Parietal lobe (tissue), 1 donor: Measurements from ENCODE around the gene SLC24A4. TPM values are rescaled to one million over a fixed set of nuclear protein-coding genes. Genes with fewer than 3 reads are reported as not detected.

ENCODE experiments used
- total RNA-seq: library from RNA; depleted of rRNA; stranded (reverse); fragments of >200 nt; gene quantifications from one replicate; pipeline ENCODE4 v1.2.3, GENCODE V29; 2014

SLC24A4 gene, protein sequence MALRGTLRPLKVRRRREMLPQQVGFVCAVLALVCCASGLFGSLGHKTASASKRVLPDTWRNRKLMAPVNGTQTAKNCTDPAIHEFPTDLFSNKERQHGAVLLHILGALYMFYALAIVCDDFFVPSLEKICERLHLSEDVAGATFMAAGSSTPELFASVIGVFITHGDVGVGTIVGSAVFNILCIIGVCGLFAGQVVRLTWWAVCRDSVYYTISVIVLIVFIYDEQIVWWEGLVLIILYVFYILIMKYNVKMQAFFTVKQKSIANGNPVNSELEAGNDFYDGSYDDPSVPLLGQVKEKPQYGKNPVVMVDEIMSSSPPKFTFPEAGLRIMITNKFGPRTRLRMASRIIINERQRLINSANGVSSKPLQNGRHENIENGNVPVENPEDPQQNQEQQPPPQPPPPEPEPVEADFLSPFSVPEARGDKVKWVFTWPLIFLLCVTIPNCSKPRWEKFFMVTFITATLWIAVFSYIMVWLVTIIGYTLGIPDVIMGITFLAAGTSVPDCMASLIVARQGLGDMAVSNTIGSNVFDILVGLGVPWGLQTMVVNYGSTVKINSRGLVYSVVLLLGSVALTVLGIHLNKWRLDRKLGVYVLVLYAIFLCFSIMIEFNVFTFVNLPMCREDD
- 0.63 TPM for total RNA-seq

DNA sequence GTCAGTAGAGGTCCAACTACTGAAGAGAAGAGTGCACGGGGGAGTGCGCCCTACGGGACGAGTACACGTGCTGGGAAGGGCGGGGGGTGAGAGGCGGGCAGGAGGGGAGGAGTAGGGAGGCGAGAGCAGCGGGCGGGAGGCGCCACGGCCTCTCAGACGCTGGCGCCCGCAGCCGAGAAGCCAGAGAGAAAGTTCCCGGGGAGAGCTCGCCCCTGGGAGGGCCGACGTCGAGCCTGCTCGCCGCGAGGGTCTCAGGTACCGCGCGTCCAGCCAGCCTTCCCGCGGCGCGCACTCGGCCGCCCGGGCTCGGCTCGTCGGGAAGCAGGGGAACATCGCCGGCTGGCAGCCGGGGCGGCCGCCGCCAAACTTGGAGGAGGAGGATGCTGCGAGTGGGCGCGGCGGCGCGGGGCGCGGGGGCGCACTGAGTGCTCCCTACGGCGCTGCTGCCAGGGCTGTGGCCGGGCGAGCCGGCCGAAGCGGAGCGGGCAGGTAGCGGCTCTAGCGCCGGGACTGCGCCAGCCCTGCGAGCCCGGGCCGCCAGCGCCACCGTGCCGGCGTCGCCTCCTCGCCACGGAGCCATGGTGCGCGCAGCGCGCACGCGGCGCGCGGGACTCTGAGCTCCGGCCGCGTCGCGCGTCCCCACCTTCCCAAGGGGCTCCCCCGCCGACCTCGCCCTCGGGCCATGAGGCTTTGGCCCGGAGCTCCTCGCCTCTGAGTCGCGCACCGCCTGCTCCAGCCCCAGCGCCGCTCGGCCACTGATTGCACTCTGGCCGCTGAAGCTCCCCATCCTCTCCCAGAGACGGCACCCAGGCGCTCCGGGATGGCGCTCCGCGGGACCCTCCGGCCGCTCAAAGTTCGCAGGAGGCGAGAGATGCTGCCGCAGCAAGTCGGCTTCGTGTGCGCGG, at the start of gene SLC24A4:
TSS of gene SLC24A4 (plus strand) at position 155 of the 905 bp plus-strand sequence. CDS start at position 821, 666 bp downstream.

DNA sequence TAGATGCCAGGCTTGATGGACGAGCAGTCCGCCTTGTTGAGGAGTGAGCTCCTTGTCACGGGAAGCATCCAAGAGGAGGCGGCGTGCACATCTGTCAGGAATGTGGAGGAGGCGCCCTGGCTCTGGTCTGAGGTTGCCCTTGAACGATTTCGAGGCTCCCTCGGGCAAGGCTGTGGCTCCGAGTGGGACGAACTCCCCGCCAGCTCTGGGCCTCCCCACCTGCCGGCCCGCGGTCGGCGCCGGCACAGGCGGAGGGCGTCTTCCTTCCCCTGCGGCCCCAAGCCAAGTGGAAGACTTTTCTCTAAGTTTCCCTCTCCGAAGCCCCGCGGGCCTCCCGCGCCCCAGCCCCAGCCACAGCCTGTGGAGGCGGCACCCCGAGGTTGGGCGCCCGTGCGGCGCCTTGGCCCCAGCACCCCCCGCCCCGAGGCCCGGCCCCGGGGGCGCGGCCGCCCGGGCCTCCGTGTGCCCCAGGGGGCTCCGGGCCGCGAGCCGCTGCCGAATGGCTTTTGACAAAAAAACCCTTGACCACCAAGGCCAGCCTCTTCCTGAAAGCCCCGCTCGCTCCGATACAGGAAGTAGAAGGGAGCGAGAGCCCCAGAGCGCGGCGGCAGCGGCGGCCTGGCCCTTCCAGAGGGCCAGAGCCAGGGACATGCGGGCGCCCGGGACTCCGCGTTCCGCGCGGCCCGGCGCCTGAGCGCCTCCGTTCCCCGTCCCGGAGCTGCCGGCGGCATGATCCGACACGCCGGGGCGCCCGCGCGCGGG, 190.4 kb downstream of the SLC24A4 start, which contains the start of gene RIN3:
TSS of gene RIN3 (plus strand) at position 578 of the 762 bp plus-strand sequence. CDS start at position 730, 152 bp downstream.

Other genes starting within 250 kb of the SLC24A4 start
- 36.0 TPM for gene ATXN3, start 216.6 kb upstream of the SLC24A4 start, total RNA-seq
- gene NDUFB1, start 201.5 kb upstream of the SLC24A4 start, total RNA-seq, result 165 TPM
- gene CPSF2, start 201.2 kb upstream of the SLC24A4 start, total RNA-seq, result 21.9 TPM
- gene RIN3, start 190.6 kb downstream of the SLC24A4 start, total RNA-seq, result 2.2 TPM